IPS-11a (cell line): ENCODE measurements around the gene INTS2.
"Not testable (repeated sequence)": the region's sequence is repeated elsewhere in the genome, so short reads cannot be mapped to it uniquely, and the experiment has no call there.

Experiments used
- H3K4me3 ChIP-seq: one replicate; pipeline ENCODE4 v1.5.1; 2013; ENCODE audit warnings: low read depth, low read length, control low read depth

INTS2 gene

GRCh38 chr17:61822326-61823285 lies 105.2 kb downstream of the INTS2 start:
- H3K4me3 ChIP-seq: no peak overlapping the region

- no peak overlapping the region for H3K4me3 ChIP-seq
Measured at GRCh38 chr17:61821655-61822054, 106.1 kb downstream of the INTS2 start.

- not testable (repeated sequence) for H3K4me3 ChIP-seq
Measured at GRCh38 chr17:61819265-61819664, 108.5 kb downstream of the INTS2 start.

DNA sequence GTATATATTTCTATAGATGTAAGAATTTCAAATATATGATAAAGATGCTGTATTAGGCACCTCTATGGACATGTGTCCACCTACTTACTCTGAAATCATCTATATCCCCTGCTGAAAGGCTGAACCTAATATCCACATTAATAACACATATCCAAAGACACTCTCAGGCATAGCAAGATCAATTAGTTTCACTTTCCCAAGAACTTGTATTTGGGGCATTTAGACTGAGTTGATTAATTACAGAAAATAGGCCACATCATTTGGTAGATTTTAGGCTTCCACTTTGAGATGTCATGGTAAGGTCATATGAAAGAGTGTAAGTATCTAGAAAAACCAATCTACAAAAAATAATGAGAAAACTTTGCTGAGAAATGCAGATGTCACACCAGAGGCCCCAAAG lies 109.6 kb downstream of the INTS2 start:
- no peak overlapping the region for H3K4me3 ChIP-seq

GRCh38 chr17:61817452-61817851 lies 110.3 kb downstream of the INTS2 start:
- no peak overlapping the region for H3K4me3 ChIP-seq

DNA sequence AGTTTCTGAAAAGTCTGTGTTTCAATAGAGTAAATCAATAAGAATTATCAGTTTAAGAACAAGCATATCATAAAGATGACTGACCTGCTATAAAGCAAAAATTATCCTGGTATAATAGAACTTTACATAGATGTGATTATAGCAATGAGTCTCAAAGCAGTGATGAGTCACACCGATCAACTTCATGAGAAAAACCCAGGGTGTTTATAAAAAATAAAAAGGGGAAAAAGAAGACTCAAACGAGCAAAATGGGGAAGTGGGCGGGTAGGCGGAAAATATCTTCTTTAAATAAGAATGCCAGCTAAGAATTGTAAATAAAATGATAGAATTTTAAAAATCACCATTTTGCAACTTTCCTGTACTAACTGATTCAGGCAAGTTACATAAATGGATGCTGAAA lies 111.2 kb downstream of the INTS2 start:
- H3K4me3 ChIP-seq: no peak overlapping the region

GRCh38 chr17:61815863-61816503 lies 111.8 kb downstream of the INTS2 start:
- no peak overlapping the region for H3K4me3 ChIP-seq
